Astrocyte (in vitro differentiated cells and primary cell): ENCODE measurements around the gene RAVER1. TPM values are rescaled to one million over a fixed set of nuclear protein-coding genes. Genes with fewer than 3 reads are reported as not detected.

ENCODE experiments used
- DNase-seq: peaks from one replicate; pipeline ENCODE4 v3.0.0-alpha.2; 2010; ENCODE audit warnings: low read depth
- FAIRE-seq: peaks from 2 replicates; lab custom pipeline; 2011; peaks lifted over from hg19 to GRCh38; lab: Jason Lieb, UNC
- H2AFZ ChIP-seq: 2 replicates; pipeline ENCODE4 v1.6.0; 2012; ENCODE audit warnings: low read depth, low read length, inconsistent platforms
- H3K27ac ChIP-seq: 2 replicates; pipeline ENCODE4 v1.5.1; 2011; ENCODE audit warnings: low read depth, low read length, inconsistent platforms
- H3K27me3 ChIP-seq: 2 replicates; pipeline ENCODE4 v1.6.0; 2011; ENCODE audit warnings: low read length, inconsistent platforms; ENCODE audit not compliant: insufficient read depth
- H3K36me3 ChIP-seq: 2 replicates; pipeline ENCODE4 v1.5.1; 2011; ENCODE audit warnings: low read length, inconsistent platforms; ENCODE audit not compliant: insufficient read depth
- H3K4me1 ChIP-seq: 2 replicates; pipeline ENCODE4 v1.5.1; 2011; ENCODE audit warnings: low read length, inconsistent platforms; ENCODE audit not compliant: insufficient read depth
- H3K4me2 ChIP-seq: 2 replicates; pipeline ENCODE4 v1.6.0; 2012; ENCODE audit warnings: low read length, inconsistent platforms
- H3K4me3 ChIP-seq: 2 replicates; pipeline ENCODE4 v1.5.1; 2011; ENCODE audit warnings: low read depth, mild to moderate bottlenecking, low read length, inconsistent platforms; ENCODE audit not compliant: insufficient read depth
- H3K79me2 ChIP-seq: 2 replicates; pipeline ENCODE4 v1.6.0; 2012; ENCODE audit warnings: mild to moderate bottlenecking, low read length, inconsistent platforms; ENCODE audit not compliant: insufficient read depth
- H3K9ac ChIP-seq: 2 replicates; pipeline ENCODE4 v1.6.0; 2012; ENCODE audit warnings: mild to moderate bottlenecking, low read length, inconsistent platforms
- H3K9me3 ChIP-seq: 2 replicates; pipeline ENCODE4 v1.5.1; 2012; ENCODE audit warnings: low read depth, mild to moderate bottlenecking, low read length, inconsistent platforms; ENCODE audit not compliant: insufficient read depth
- H4K20me1 ChIP-seq: 2 replicates; pipeline ENCODE4 v1.6.0; 2012; ENCODE audit warnings: low read length, inconsistent platforms; ENCODE audit not compliant: insufficient read depth
- H3K27ac Mint-ChIP-seq: one replicate; pipeline ENCODE4 v1.8.0; 2021; ENCODE audit warnings: mild to moderate bottlenecking, mixed read lengths; ENCODE audit not compliant: unreplicated experiment
- H3K27me3 Mint-ChIP-seq: one replicate; pipeline ENCODE4 v1.8.0; 2021; ENCODE audit warnings: low read depth, mixed read lengths; ENCODE audit not compliant: unreplicated experiment
- H3K36me3 Mint-ChIP-seq: one replicate; pipeline ENCODE4 v1.8.0; 2021; ENCODE audit warnings: low read depth, mixed read lengths; ENCODE audit not compliant: unreplicated experiment
- H3K4me1 Mint-ChIP-seq: one replicate; pipeline ENCODE4 v1.8.0; 2021; ENCODE audit warnings: low read depth, mixed read lengths; ENCODE audit not compliant: unreplicated experiment
- H3K4me3 Mint-ChIP-seq: one replicate; pipeline ENCODE4 v1.8.0; 2021; ENCODE audit warnings: mild to moderate bottlenecking, moderate library complexity, mixed read lengths; ENCODE audit not compliant: unreplicated experiment
- H3K9me3 Mint-ChIP-seq: one replicate; pipeline ENCODE4 v1.8.0; 2021; ENCODE audit warnings: mild to moderate bottlenecking, mixed read lengths; ENCODE audit not compliant: unreplicated experiment
- EZH2 ChIP-seq: IDR thresholded peaks from 2 replicates; pipeline ENCODE4 v1.6.1; 2012; ENCODE audit warnings: mild to moderate bottlenecking, low read length, inconsistent platforms; ENCODE audit not compliant: insufficient read depth
- total RNA-seq: library from RNA; stranded (reverse); gene quantifications from 2 replicates; pipeline ENCODE4 v1.2.1, GENCODE V29; 2021
- TF ChIP-seq, protein P1 (sequence below): IDR thresholded peaks from 2 replicates; pipeline ENCODE4 v1.5.1; 2011; ENCODE audit warnings: low read depth, mild to moderate bottlenecking, inconsistent platforms, low read length, moderate library complexity; ENCODE audit not compliant: insufficient read depth

The RAVER1 gene
- total RNA-seq, 1 donor from 2014 or later = 29.6 TPM

- Histone ChIP-seq H3K36me3 (peaks cover 31% of the 10 kb centered on the region), H4K20me1 (peaks cover 53% of the 10 kb centered on the region), H3K9me3 (no peaks in the 10 kb centered on the region), H3K4me2 (no peak overlapping the region), H3K4me1 (no peaks in the 10 kb centered on the region), H3K79me2 (peaks cover 31% of the 10 kb centered on the region), H3K27ac (no peak overlapping the region), H3K9ac (no peak overlapping the region), H2AFZ (no peak overlapping the region), H3K4me3 (no peak overlapping the region), H3K27me3 (no peaks in the 10 kb centered on the region)
- no peaks in the 10 kb centered on the region for H3K9me3 Mint-ChIP-seq
- H3K4me3 Mint-ChIP-seq = no peak overlapping the region
- no peaks in the 10 kb centered on the region for H3K27me3 Mint-ChIP-seq
- DNase-seq (no peak), FAIRE-seq (no peak)
- no peaks in the 10 kb centered on the region for H3K4me1 Mint-ChIP-seq
- H3K36me3 Mint-ChIP-seq = peaks cover 15% of the 10 kb centered on the region
- no peak for TF ChIP-seq EZH2
- TF ChIP-seq, protein P1, sequence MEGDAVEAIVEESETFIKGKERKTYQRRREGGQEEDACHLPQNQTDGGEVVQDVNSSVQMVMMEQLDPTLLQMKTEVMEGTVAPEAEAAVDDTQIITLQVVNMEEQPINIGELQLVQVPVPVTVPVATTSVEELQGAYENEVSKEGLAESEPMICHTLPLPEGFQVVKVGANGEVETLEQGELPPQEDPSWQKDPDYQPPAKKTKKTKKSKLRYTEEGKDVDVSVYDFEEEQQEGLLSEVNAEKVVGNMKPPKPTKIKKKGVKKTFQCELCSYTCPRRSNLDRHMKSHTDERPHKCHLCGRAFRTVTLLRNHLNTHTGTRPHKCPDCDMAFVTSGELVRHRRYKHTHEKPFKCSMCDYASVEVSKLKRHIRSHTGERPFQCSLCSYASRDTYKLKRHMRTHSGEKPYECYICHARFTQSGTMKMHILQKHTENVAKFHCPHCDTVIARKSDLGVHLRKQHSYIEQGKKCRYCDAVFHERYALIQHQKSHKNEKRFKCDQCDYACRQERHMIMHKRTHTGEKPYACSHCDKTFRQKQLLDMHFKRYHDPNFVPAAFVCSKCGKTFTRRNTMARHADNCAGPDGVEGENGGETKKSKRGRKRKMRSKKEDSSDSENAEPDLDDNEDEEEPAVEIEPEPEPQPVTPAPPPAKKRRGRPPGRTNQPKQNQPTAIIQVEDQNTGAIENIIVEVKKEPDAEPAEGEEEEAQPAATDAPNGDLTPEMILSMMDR = no peak
- H3K27ac Mint-ChIP-seq = no peak overlapping the region
Observed at GRCh38 chr19:10325732-10326131, 7.6 kb downstream of the RAVER1 start.

DNA sequence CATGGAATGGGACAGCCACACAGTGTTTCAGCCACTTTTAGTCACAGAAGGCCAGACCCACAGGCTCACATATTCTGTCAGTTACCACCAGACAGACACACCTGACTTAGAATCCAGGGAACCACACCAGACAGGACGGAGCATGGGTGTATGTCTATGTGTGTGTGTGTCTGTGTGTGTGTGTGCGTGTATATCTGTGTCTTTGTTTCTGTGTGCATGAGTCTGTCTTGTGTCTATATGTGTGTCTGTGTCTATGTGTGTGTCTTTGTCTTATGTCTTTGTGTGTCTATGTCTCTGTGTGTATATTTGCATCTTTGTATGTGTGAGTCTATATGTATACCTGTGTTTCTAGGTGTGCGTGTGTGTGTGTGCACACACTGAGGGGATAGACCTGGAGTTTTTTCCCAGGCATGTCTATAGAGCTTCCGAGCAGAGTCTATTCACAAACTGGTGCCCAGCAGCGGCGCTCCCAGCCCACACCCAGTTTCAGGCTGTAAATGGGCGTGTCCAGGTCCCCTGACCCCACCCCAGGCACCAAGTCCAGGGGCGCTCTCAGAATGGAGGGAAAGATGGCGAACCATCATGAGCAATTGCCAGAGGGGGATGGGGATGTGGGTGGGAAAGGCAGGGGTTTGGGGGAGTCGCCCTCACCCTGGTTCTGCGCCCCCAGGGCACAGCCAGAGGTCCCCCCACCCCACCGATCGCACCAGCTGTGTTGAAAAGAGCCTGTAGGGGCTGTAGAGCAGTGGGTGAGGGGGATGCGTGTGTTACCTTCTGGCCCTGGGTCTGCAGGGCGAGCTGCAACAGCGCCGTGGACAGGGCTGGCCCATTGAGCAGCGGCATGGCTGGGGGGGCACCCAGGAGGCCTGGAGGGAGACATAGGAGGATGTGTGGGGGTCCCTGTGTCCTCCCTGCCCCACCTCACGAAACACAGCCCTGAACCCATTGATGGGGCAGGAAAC is 11.2 kb downstream of the RAVER1 start:
- Mint-ChIP-seq H3K27me3 (no peaks in the 10 kb centered on the region), H3K9me3 (no peaks in the 10 kb centered on the region), H3K4me3 (no peak overlapping the region), H3K27ac (no peak overlapping the region), H3K36me3 (peaks cover 14% of the 10 kb centered on the region), H3K4me1 (no peaks in the 10 kb centered on the region)
- Histone ChIP-seq H3K4me3 (no peak overlapping the region), H3K4me1 (no peaks in the 10 kb centered on the region), H3K9me3 (no peaks in the 10 kb centered on the region), H4K20me1 (peaks cover 22% of the 10 kb centered on the region), H3K79me2 (peaks cover 3% of the 10 kb centered on the region), H3K27ac (no peak overlapping the region), H3K27me3 (no peaks in the 10 kb centered on the region), H3K36me3 (peaks cover 23% of the 10 kb centered on the region), H3K4me2 (no peak overlapping the region), H2AFZ (no peak overlapping the region), H3K9ac (no peak overlapping the region)
- DNase-seq (no peak), FAIRE-seq (no peak)
- TF ChIP-seq, protein P1 = no peak
- no peak for TF ChIP-seq EZH2

- Mint-ChIP-seq H3K9me3 (no peaks in the 10 kb centered on the region), H3K27ac (no peak overlapping the region), H3K36me3 (peaks cover 14% of the 10 kb centered on the region), H3K4me1 (no peaks in the 10 kb centered on the region), H3K4me3 (no peak overlapping the region), H3K27me3 (no peaks in the 10 kb centered on the region)
- Histone ChIP-seq H3K27me3 (no peaks in the 10 kb centered on the region), H3K79me2 (no peaks in the 10 kb centered on the region), H3K9me3 (no peaks in the 10 kb centered on the region), H3K4me2 (no peak overlapping the region), H4K20me1 (peaks cover 17% of the 10 kb centered on the region), H3K36me3 (peaks cover 21% of the 10 kb centered on the region), H3K4me1 (no peaks in the 10 kb centered on the region), H2AFZ (no peak overlapping the region), H3K4me3 (no peak overlapping the region), H3K27ac (no peak overlapping the region), H3K9ac (no peak overlapping the region)
- no peak for FAIRE-seq
- DNase-seq = no peak
- TF ChIP-seq EZH2 = no peak
- TF ChIP-seq, protein P1 = no peak
Observed at GRCh38 chr19:10321417-10321797, 11.9 kb downstream of the RAVER1 start.
